ENCODE measurements around the gene ACBD6. TPM values are rescaled to one million over a fixed set of nuclear protein-coding genes. Genes with fewer than 3 reads are reported as not detected.

Gene ACBD6
- total RNA-seq, 3 donors from 2014 or later = 42.6 to 50.1 (median 48.8) TPM

- no peak overlapping the region for H3K4me3 ChIP-seq
- no peaks in the 10 kb centered on the region for H3K27me3 ChIP-seq
- H3K4me1 ChIP-seq = no peaks in the 10 kb centered on the region
- H3K27ac ChIP-seq = no peak overlapping the region
- H3K36me3 ChIP-seq = no peaks in the 10 kb centered on the region
- TF ChIP-seq POLR2AphosphoS5 (IDR thresholded peaks at IDR 0.05) (no peak), POLR2A (IDR thresholded peaks at IDR 0.05) (no peak), CTCF (IDR thresholded peaks at IDR 0.05) (no peak)
- no peaks in the 10 kb centered on the region for H3K9me3 ChIP-seq
- no peak for DNase-seq (ENCODE audit: low spot score in 2 of 2)
- intact Hi-C loops (cut with DNase I; ENCODE audit: low total_unique reads) = no loop called here
Observed at GRCh38 chr1:180489976-180490375, 12.4 kb downstream of the ACBD6 start.

- Histone ChIP-seq H3K27me3 (no peaks in the 10 kb centered on the region), H3K4me1 (no peaks in the 10 kb centered on the region), H3K27ac (no peak overlapping the region), H3K36me3 (peaks cover under 1% of the 10 kb centered on the region), H3K9me3 (no peaks in the 10 kb centered on the region), H3K4me3 (no peak overlapping the region)
- TF ChIP-seq CTCF (IDR thresholded peaks at IDR 0.05) = no peak
- no peak for TF ChIP-seq POLR2A (IDR thresholded peaks at IDR 0.05)
- TF ChIP-seq POLR2AphosphoS5 (IDR thresholded peaks at IDR 0.05) = no peak
- intact Hi-C loops (cut with DNase I; ENCODE audit: low total_unique reads) = no loop called here
- DNase-seq (ENCODE audit: low spot score in 2 of 2) = no peak
Observed at GRCh38 chr1:180489313-180489712, 13.1 kb downstream of the ACBD6 start.

GRCh38 chr1:180488661-180489060 is 13.7 kb downstream of the ACBD6 start:
- H3K36me3 ChIP-seq = peaks cover 6% of the 10 kb centered on the region
- intact Hi-C loops (cut with DNase I; ENCODE audit: low total_unique reads) = no loop called here

GRCh38 chr1:180486092-180486491 is 16.3 kb downstream of the ACBD6 start:
- Histone ChIP-seq H3K4me3 (no peak overlapping the region), H3K4me1 (no peaks in the 10 kb centered on the region), H3K36me3 (peaks cover 6% of the 10 kb centered on the region), H3K9me3 (no peaks in the 10 kb centered on the region), H3K27ac (no peak overlapping the region), H3K27me3 (no peaks in the 10 kb centered on the region)
- intact Hi-C loops (cut with DNase I; ENCODE audit: low total_unique reads) = no loop called here
- TF ChIP-seq CTCF (IDR thresholded peaks at IDR 0.05) (no peak), POLR2AphosphoS5 (IDR thresholded peaks at IDR 0.05) (no peak), POLR2A (IDR thresholded peaks at IDR 0.05) (no peak)
- no peak for DNase-seq (ENCODE audit: low spot score in 2 of 2)

More at GRCh38 chr1:180488661-180489060, 13.7 kb downstream of the ACBD6 start:
- Histone ChIP-seq H3K27me3 (no peaks in the 10 kb centered on the region), H3K4me3 (no peak overlapping the region), H3K9me3 (no peaks in the 10 kb centered on the region), H3K27ac (no peak overlapping the region), H3K4me1 (no peaks in the 10 kb centered on the region)
- DNase-seq (ENCODE audit: low spot score in 2 of 2) = no peak
- TF ChIP-seq POLR2A (IDR thresholded peaks at IDR 0.05) (no peak), POLR2AphosphoS5 (IDR thresholded peaks at IDR 0.05) (no peak), CTCF (IDR thresholded peaks at IDR 0.05) (no peak)

- no peak for DNase-seq (ENCODE audit: low spot score in 2 of 2)
- intact Hi-C loops (cut with DNase I; ENCODE audit: low total_unique reads) = no loop called here
- Histone ChIP-seq H3K4me3 (no peak overlapping the region), H3K4me1 (no peaks in the 10 kb centered on the region), H3K27me3 (no peaks in the 10 kb centered on the region), H3K27ac (no peak overlapping the region), H3K9me3 (no peaks in the 10 kb centered on the region), H3K36me3 (peaks cover 6% of the 10 kb centered on the region)
- TF ChIP-seq POLR2A (IDR thresholded peaks at IDR 0.05) (no peak), POLR2AphosphoS5 (IDR thresholded peaks at IDR 0.05) (no peak), CTCF (IDR thresholded peaks at IDR 0.05) (no peak)
Observed at GRCh38 chr1:180484490-180484889, 17.9 kb downstream of the ACBD6 start.

All from breast epithelium (tissue), 4 donors.